ENCODE results near the gene SSBP3.

DNA sequence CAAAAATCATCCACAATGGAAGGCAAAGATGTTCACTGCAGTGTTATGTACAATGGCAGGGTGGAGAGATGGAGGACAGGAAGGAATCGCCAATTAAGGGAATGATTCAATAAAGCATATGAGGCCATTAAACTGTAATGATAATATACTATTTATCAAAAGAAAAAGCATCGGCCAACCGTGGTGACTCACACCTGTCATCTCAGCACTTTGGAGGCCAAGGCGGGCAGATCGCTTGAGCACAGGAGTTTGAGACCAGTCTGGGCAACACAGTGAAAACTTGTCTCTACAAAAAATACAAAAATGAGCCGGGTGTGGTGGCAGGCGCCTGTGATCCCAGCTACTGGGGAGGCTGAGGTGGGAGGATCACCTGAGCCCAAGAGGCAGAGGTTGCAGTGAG lies 89.1 kb downstream of the SSBP3 start:
- TF ChIP-seq, protein P1, sequence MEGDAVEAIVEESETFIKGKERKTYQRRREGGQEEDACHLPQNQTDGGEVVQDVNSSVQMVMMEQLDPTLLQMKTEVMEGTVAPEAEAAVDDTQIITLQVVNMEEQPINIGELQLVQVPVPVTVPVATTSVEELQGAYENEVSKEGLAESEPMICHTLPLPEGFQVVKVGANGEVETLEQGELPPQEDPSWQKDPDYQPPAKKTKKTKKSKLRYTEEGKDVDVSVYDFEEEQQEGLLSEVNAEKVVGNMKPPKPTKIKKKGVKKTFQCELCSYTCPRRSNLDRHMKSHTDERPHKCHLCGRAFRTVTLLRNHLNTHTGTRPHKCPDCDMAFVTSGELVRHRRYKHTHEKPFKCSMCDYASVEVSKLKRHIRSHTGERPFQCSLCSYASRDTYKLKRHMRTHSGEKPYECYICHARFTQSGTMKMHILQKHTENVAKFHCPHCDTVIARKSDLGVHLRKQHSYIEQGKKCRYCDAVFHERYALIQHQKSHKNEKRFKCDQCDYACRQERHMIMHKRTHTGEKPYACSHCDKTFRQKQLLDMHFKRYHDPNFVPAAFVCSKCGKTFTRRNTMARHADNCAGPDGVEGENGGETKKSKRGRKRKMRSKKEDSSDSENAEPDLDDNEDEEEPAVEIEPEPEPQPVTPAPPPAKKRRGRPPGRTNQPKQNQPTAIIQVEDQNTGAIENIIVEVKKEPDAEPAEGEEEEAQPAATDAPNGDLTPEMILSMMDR (conservative IDR thresholded peaks at IDR 0.05): no peak
- no peak for TF ChIP-seq EZH2 (IDR thresholded peaks at IDR 0.05; ENCODE audit: low read depth)
